Measurements from ENCODE around the gene DYNLL2. TPM values are rescaled to one million over a fixed set of nuclear protein-coding genes. Genes with fewer than 3 reads are reported as not detected.

Gene DYNLL2
- total RNA-seq, 2 donors from 2014 or later, result 29.9 to 33.0 TPM

- WGBS, result 58% methylated on average over 1 of the region's 1 CpG
- Histone ChIP-seq H3K4me1 (replicated peaks) (no peaks in the 10 kb centered on the region), H3K36me3 (no peaks in the 10 kb centered on the region), H3K9me3 (no peaks in the 10 kb centered on the region), H3K27me3 (replicated peaks; ENCODE audit: insufficient read depth) (no peaks in the 10 kb centered on the region), H3K27ac (no peak overlapping the region), H3K4me3 (no peak overlapping the region)
- TF ChIP-seq POLR2A (IDR thresholded peaks at IDR 0.05), result no peak
- no peak for TF ChIP-seq CTCF (IDR thresholded peaks at IDR 0.05)
- intact Hi-C loops (cut with DNase I), result no loop called here
- DNase-seq (ENCODE audit: low spot score), result no peak
Measured at GRCh38 chr17:58107306-58107705, 24.1 kb downstream of the DYNLL2 start.

- no peaks in the 10 kb centered on the region for H3K36me3 ChIP-seq
- H3K4me1 ChIP-seq (replicated peaks), result no peaks in the 10 kb centered on the region
- TF ChIP-seq POLR2A (IDR thresholded peaks at IDR 0.05), result no peak
- TF ChIP-seq CTCF (IDR thresholded peaks at IDR 0.05), result no peak
- no peak for TF ChIP-seq POLR2AphosphoS5 (IDR thresholded peaks at IDR 0.05)
- H3K9me3 ChIP-seq, result no peaks in the 10 kb centered on the region
- no peak overlapping the region for H3K4me3 ChIP-seq
- intact Hi-C loops (cut with DNase I), result no loop called here
- 85% methylated on average over 1 of the region's 1 CpG for WGBS
- H3K27ac ChIP-seq, result no peak overlapping the region
- H3K27me3 ChIP-seq (replicated peaks; ENCODE audit: insufficient read depth), result no peaks in the 10 kb centered on the region
- DNase-seq (ENCODE audit: low spot score), result no peak
Measured at GRCh38 chr17:58109197-58109596, 26.0 kb downstream of the DYNLL2 start.

GRCh38 chr17:58110012-58110411 is 26.8 kb downstream of the DYNLL2 start:
- WGBS, result 70% methylated on average over 5 of the region's 5 CpGs
- TF ChIP-seq POLR2A (IDR thresholded peaks at IDR 0.05) (no peak), POLR2AphosphoS5 (IDR thresholded peaks at IDR 0.05) (no peak), CTCF (IDR thresholded peaks at IDR 0.05) (no peak)
- Histone ChIP-seq H3K27ac (no peak overlapping the region), H3K27me3 (replicated peaks; ENCODE audit: insufficient read depth) (no peaks in the 10 kb centered on the region), H3K36me3 (no peaks in the 10 kb centered on the region), H3K4me1 (replicated peaks) (no peaks in the 10 kb centered on the region), H3K9me3 (no peaks in the 10 kb centered on the region), H3K4me3 (no peak overlapping the region)
- intact Hi-C loops (cut with DNase I), result loop anchor here (5.0 to 10.0 kb wide), 2 partner anchors 105 to 253 kb away; partner anchors contain the start of gene SRSF1
- DNase-seq (ENCODE audit: low spot score), result no peak

GRCh38 chr17:58111676-58112075 is 28.5 kb downstream of the DYNLL2 start:
- 65% methylated on average over 3 of the region's 3 CpGs for WGBS
- intact Hi-C loops (cut with DNase I), result loop anchor here (5.0 to 10.0 kb wide), 2 partner anchors 107 to 254 kb away; partner anchors contain the start of gene SRSF1

More at GRCh38 chr17:58111676-58112075, 28.5 kb downstream of the DYNLL2 start:
- TF ChIP-seq CTCF (IDR thresholded peaks at IDR 0.05), result no peak
- TF ChIP-seq POLR2A (IDR thresholded peaks at IDR 0.05), result no peak
- TF ChIP-seq POLR2AphosphoS5 (IDR thresholded peaks at IDR 0.05), result no peak
- no peaks in the 10 kb centered on the region for H3K9me3 ChIP-seq
- no peaks in the 10 kb centered on the region for H3K4me1 ChIP-seq (replicated peaks)
- no peak overlapping the region for H3K27ac ChIP-seq
- no peaks in the 10 kb centered on the region for H3K36me3 ChIP-seq
- H3K4me3 ChIP-seq, result no peak overlapping the region
- no peaks in the 10 kb centered on the region for H3K27me3 ChIP-seq (replicated peaks; ENCODE audit: insufficient read depth)
- no peak for DNase-seq (ENCODE audit: low spot score)

All from prostate gland (tissue), 2 donors.